ENCODE data around the gene PWWP2B. TPM values are rescaled to one million over a fixed set of nuclear protein-coding genes. Genes with fewer than 3 reads are reported as not detected.
A peak's percentile ranks its signal among the peaks of the same experiment; 100 is the strongest.
"Not testable (repeated sequence)": the region's sequence is repeated elsewhere in the genome, so short reads cannot be mapped to it uniquely, and the experiment has no call there.

Gene PWWP2B
- total and polyA plus RNA-seq, 7 experiments from 2014 or later, result 1.5 to 22.2 (median 11.5) TPM

GRCh38 chr10:132432176-132432540 is 35.2 kb downstream of the PWWP2B start:
- Mint-ChIP-seq H3K27ac (no peak overlapping the region), H3K36me3 (no peaks in the 10 kb centered on the region), H3K27me3 (no peaks in the 10 kb centered on the region), H3K9me3 (no peaks in the 10 kb centered on the region), H3K4me1 (peaks cover 5 to 14% (median 8%) of the 10 kb centered on the region in 7 donors), H3K4me3 (no peak overlapping the region)
- ChIA-PET CTCF (no interaction called here), POLR2A (no interaction called here)
- no peaks in the 10 kb centered on the region for H3K27me3 ChIP-seq (ENCODE audit: control insufficient read depth in 2 of 2, insufficient read depth in 2 of 2, low read length in 2 of 2)
- intact Hi-C loops (cut with micrococcal nuclease), result no loop called here
- DNase-seq, result no peak
- H3K4me3 ChIP-seq (ENCODE audit: low read length), result no peak overlapping the region
- no peak overlapping the region for H3K27ac ChIP-seq (ENCODE audit: low read depth, low read length)
- H3K9me3 ChIP-seq (ENCODE audit: control insufficient read depth in 2 of 3, low read length in 3 of 3), result no peaks in the 10 kb centered on the region
- H3K4me1 ChIP-seq (ENCODE audit: control insufficient read depth in 2 of 2, insufficient read depth in 2 of 2, low read length in 2 of 2), result peaks cover 0 to 4% of the 10 kb centered on the region in 2 donors
- no peak for ATAC-seq
- no peaks in the 10 kb centered on the region for H3K36me3 ChIP-seq (ENCODE audit: control insufficient read depth in 2 of 3, insufficient read depth in 3 of 3, low read length in 3 of 3)

GRCh38 chr10:132433671-132434340 is 36.8 kb downstream of the PWWP2B start:
- no peaks in the 10 kb centered on the region for H3K36me3 ChIP-seq (ENCODE audit: control insufficient read depth in 2 of 3, insufficient read depth in 3 of 3, low read length in 3 of 3)
- no peak overlapping the region for H3K4me3 ChIP-seq (ENCODE audit: low read length)
- ChIA-PET POLR2A (interaction anchor here (0.6 to 1.2 kb wide), 5 partner anchors 10 to 104 kb away, joined by 3 to 5 read pairs (median 4); no protein-coding TSS in a partner anchor), CTCF (interaction anchor here (0.6 to 1.3 kb wide), 3 partner anchors 10 to 810 kb away, joined by 3 to 4 read pairs (median 4); no protein-coding TSS in a partner anchor)
- no peaks in the 10 kb centered on the region for H3K27me3 ChIP-seq (ENCODE audit: control insufficient read depth in 2 of 2, insufficient read depth in 2 of 2, low read length in 2 of 2)
- no peaks in the 10 kb centered on the region for H3K9me3 ChIP-seq (ENCODE audit: control insufficient read depth in 2 of 3, low read length in 3 of 3)
- H3K9me3 Mint-ChIP-seq, result no peaks in the 10 kb centered on the region
- no peaks in the 10 kb centered on the region for H3K27me3 Mint-ChIP-seq
- H3K4me1 Mint-ChIP-seq, result peaks cover 5 to 14% (median 8%) of the 10 kb centered on the region in 7 donors
- intact Hi-C loops (cut with micrococcal nuclease), result loop anchor here (1.0 to 2.0 kb wide), 3 partner anchors 9 to 19 kb away; no protein-coding TSS in a partner anchor
- H3K36me3 Mint-ChIP-seq, result no peaks in the 10 kb centered on the region
- DNase-seq (no peak), ATAC-seq (no peak)
- peak overlapping the region in 2 of 9 donors; percentile 64 to 67 for H3K27ac Mint-ChIP-seq
- peak overlapping the region; percentile 10 for H3K27ac ChIP-seq (ENCODE audit: low read depth, low read length)
- peaks cover 0 to 4% of the 10 kb centered on the region in 2 donors for H3K4me1 ChIP-seq (ENCODE audit: control insufficient read depth in 2 of 2, insufficient read depth in 2 of 2, low read length in 2 of 2)
- H3K4me3 Mint-ChIP-seq, result peak overlapping the region in 4 of 10 donors; percentile 62 to 79 (median 66)

GRCh38 chr10:132434405-132435005 is 37.5 kb downstream of the PWWP2B start:
- no peaks in the 10 kb centered on the region for H3K9me3 ChIP-seq (ENCODE audit: control insufficient read depth in 2 of 3, low read length in 3 of 3)
- H3K27ac ChIP-seq (ENCODE audit: low read depth, low read length), result peak overlapping the region; percentile 10
- no peaks in the 10 kb centered on the region for H3K36me3 ChIP-seq (ENCODE audit: control insufficient read depth in 2 of 3, insufficient read depth in 3 of 3, low read length in 3 of 3)
- no peaks in the 10 kb centered on the region for H3K27me3 ChIP-seq (ENCODE audit: control insufficient read depth in 2 of 2, insufficient read depth in 2 of 2, low read length in 2 of 2)
- H3K4me3 Mint-ChIP-seq, result peak overlapping the region; percentile 5 to 79 (median 60)
- intact Hi-C loops (cut with micrococcal nuclease), result loop anchor here (1.0 to 2.0 kb wide), 3 partner anchors 9 to 18 kb away; no protein-coding TSS in a partner anchor
- peak in 7 of 9 donors; percentile 38 to 61 (median 50) for DNase-seq
- no peaks in the 10 kb centered on the region for H3K27me3 Mint-ChIP-seq
- peaks cover 5 to 14% (median 8%) of the 10 kb centered on the region in 7 donors for H3K4me1 Mint-ChIP-seq
- ChIA-PET POLR2A (interaction anchor here (0.8 to 1.2 kb wide), 4 partner anchors 9 to 87 kb away, joined by 3 to 5 read pairs (median 4); no protein-coding TSS in a partner anchor), CTCF (interaction anchor here (0.6 to 1.3 kb wide), 2 partner anchors 12 to 809 kb away, joined by 4 read pairs; no protein-coding TSS in a partner anchor)
- H3K27ac Mint-ChIP-seq, result peak overlapping the region in 5 of 9 donors; percentile 57 to 79 (median 67)
- no peak overlapping the region for H3K4me3 ChIP-seq (ENCODE audit: low read length)
- H3K36me3 Mint-ChIP-seq, result no peaks in the 10 kb centered on the region
- ATAC-seq, result peak; percentile 67
- H3K9me3 Mint-ChIP-seq, result no peaks in the 10 kb centered on the region
- peaks cover 0 to 4% of the 10 kb centered on the region in 2 donors for H3K4me1 ChIP-seq (ENCODE audit: control insufficient read depth in 2 of 2, insufficient read depth in 2 of 2, low read length in 2 of 2)

- H3K4me3 Mint-ChIP-seq; DNase-seq; H3K4me3 ChIP-seq (ENCODE audit: low read length); H3K27ac ChIP-seq (ENCODE audit: low read depth, low read length); H3K4me1 ChIP-seq (ENCODE audit: control insufficient read depth in 2 of 2, insufficient read depth in 2 of 2, low read length in 2 of 2); H3K27ac Mint-ChIP-seq; POLR2A ChIA-PET; H3K27me3 Mint-ChIP-seq; H3K9me3 ChIP-seq (ENCODE audit: control insufficient read depth in 2 of 3, low read length in 3 of 3); H3K27me3 ChIP-seq (ENCODE audit: control insufficient read depth in 2 of 2, insufficient read depth in 2 of 2, low read length in 2 of 2); H3K36me3 ChIP-seq (ENCODE audit: control insufficient read depth in 2 of 3, insufficient read depth in 3 of 3, low read length in 3 of 3); H3K9me3 Mint-ChIP-seq; CTCF ChIA-PET; H3K36me3 Mint-ChIP-seq; H3K4me1 Mint-ChIP-seq: not testable (repeated sequence)
- intact Hi-C loops (cut with micrococcal nuclease), result loop anchor here in 1 of 2 donors (2.0 kb wide), 1 partner anchor 17 kb away; no protein-coding TSS in a partner anchor
- peak; percentile 3 for ATAC-seq
Observed at GRCh38 chr10:132435320-132435719, 38.3 kb downstream of the PWWP2B start.

GRCh38 chr10:132436096-132436495 is 39.1 kb downstream of the PWWP2B start:
- H3K4me3 ChIP-seq (ENCODE audit: low read length); DNase-seq; H3K36me3 ChIP-seq (ENCODE audit: control insufficient read depth in 2 of 3, insufficient read depth in 3 of 3, low read length in 3 of 3); H3K9me3 ChIP-seq (ENCODE audit: control insufficient read depth in 2 of 3, low read length in 3 of 3); H3K36me3 Mint-ChIP-seq; POLR2A ChIA-PET; H3K27me3 ChIP-seq (ENCODE audit: control insufficient read depth in 2 of 2, insufficient read depth in 2 of 2, low read length in 2 of 2); H3K4me1 ChIP-seq (ENCODE audit: control insufficient read depth in 2 of 2, insufficient read depth in 2 of 2, low read length in 2 of 2); CTCF ChIA-PET; ATAC-seq; H3K27ac ChIP-seq (ENCODE audit: low read depth, low read length); H3K4me3 Mint-ChIP-seq; H3K4me1 Mint-ChIP-seq; H3K9me3 Mint-ChIP-seq; intact Hi-C loops (cut with micrococcal nuclease); H3K27ac Mint-ChIP-seq; H3K27me3 Mint-ChIP-seq: not testable (repeated sequence)

- Histone ChIP-seq H3K27ac (ENCODE audit: low read depth, low read length) (no peak overlapping the region), H3K4me1 (ENCODE audit: control insufficient read depth in 2 of 2, insufficient read depth in 2 of 2, low read length in 2 of 2) (peaks cover 0 to 4% of the 10 kb centered on the region in 2 donors), H3K4me3 (ENCODE audit: low read length) (no peak overlapping the region), H3K9me3 (ENCODE audit: control insufficient read depth in 2 of 3, low read length in 3 of 3) (no peaks in the 10 kb centered on the region), H3K27me3 (ENCODE audit: control insufficient read depth in 2 of 2, insufficient read depth in 2 of 2, low read length in 2 of 2) (no peaks in the 10 kb centered on the region), H3K36me3 (ENCODE audit: control insufficient read depth in 2 of 3, insufficient read depth in 3 of 3, low read length in 3 of 3) (no peaks in the 10 kb centered on the region)
- H3K4me1 Mint-ChIP-seq, result peaks cover 4 to 15% (median 7%) of the 10 kb centered on the region in 7 donors
- CTCF ChIA-PET, result interaction anchor here (0.6 kb wide), 1 partner anchor 126 kb away, joined by 3 read pairs; no protein-coding TSS in a partner anchor
- ATAC-seq (no peak), DNase-seq (no peak)
- H3K27me3 Mint-ChIP-seq, result no peaks in the 10 kb centered on the region
- POLR2A ChIA-PET, result interaction anchor here (1.5 kb wide), 1 partner anchor 10 kb away, joined by 7 read pairs; no protein-coding TSS in a partner anchor
- intact Hi-C loops (cut with micrococcal nuclease), result no loop called here
- no peak overlapping the region for H3K4me3 Mint-ChIP-seq
- H3K27ac Mint-ChIP-seq, result no peak overlapping the region
- H3K9me3 Mint-ChIP-seq, result peaks cover 0 to 1% (median 0%) of the 10 kb centered on the region in 11 donors
- peaks cover 0 to 1% (median 0%) of the 10 kb centered on the region in 5 donors for H3K36me3 Mint-ChIP-seq
Observed at GRCh38 chr10:132436861-132437410, 39.9 kb downstream of the PWWP2B start.

Data from naive thymus-derived CD4-positive, alpha-beta T cell (primary cell).